ENCODE results near the gene LAMC3. TPM values are rescaled to one million over a fixed set of nuclear protein-coding genes. Genes with fewer than 3 reads are reported as not detected.

LAMC3 gene
- total RNA-seq, 2 donors from 2014 or later: 3.9 to 16.8 TPM

DNA sequence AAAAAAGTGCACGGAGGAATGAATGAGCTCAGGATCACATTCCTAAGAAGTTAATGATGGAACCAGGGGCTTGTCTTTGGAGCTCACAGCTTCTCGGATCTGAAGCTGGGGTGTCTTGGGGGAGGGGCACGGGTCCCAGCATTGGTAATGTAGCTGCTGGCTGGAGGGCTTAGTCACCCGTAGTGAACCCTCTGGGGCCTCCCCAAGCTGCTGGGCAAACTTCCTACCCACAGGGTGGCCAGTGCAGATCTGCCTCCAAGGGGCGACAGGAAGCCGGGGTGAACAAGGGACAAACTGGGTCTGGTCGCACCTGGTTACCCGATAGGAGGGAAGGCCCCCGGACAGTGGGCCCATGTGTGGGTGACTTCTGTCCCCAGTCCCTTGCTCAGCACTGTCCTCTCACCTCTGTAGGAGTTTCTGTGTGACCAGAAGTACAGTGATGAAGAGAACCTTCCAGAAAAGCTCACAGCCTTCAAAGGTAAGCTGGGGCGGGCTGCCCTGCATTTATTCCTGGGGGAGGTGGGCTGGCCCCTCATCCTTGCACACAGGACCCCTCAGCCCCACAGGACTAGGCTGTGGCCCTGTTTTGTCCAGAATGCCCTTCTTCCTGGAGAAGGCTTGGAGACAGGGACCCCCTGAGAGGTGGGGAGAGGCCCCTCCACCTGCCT, 102.3 kb downstream of the LAMC3 start:
- WGBS, 2 donors: 53 to 63% methylated on average over 9 to 10 of the region's 10 CpGs
- Histone ChIP-seq H3K36me3 (replicated peaks in 1 of 2; ENCODE audit: insufficient read depth in 1 of 2, low read depth in 2 of 2) (no peaks in the 10 kb centered on the region), H3K4me1 (no peaks in the 10 kb centered on the region), H3K9me3 (no peaks in the 10 kb centered on the region), H3K27me3 (no peaks in the 10 kb centered on the region), H3K27ac (no peak overlapping the region), H3K4me3 (no peak overlapping the region)
- intact Hi-C loops (cut with DNase I): no loop called here
- no peak for DNase-seq
- no peak for ATAC-seq
- TF ChIP-seq CTCF (IDR thresholded peaks at IDR 0.05) (no peak), POLR2A (IDR thresholded peaks at IDR 0.05) (no peak)

- DNase-seq: no peak
- no peak overlapping the region for H3K4me3 ChIP-seq
- H3K27ac ChIP-seq: no peak overlapping the region
Measured at GRCh38 chr9:131111854-131112311, 102.9 kb downstream of the LAMC3 start.

DNA sequence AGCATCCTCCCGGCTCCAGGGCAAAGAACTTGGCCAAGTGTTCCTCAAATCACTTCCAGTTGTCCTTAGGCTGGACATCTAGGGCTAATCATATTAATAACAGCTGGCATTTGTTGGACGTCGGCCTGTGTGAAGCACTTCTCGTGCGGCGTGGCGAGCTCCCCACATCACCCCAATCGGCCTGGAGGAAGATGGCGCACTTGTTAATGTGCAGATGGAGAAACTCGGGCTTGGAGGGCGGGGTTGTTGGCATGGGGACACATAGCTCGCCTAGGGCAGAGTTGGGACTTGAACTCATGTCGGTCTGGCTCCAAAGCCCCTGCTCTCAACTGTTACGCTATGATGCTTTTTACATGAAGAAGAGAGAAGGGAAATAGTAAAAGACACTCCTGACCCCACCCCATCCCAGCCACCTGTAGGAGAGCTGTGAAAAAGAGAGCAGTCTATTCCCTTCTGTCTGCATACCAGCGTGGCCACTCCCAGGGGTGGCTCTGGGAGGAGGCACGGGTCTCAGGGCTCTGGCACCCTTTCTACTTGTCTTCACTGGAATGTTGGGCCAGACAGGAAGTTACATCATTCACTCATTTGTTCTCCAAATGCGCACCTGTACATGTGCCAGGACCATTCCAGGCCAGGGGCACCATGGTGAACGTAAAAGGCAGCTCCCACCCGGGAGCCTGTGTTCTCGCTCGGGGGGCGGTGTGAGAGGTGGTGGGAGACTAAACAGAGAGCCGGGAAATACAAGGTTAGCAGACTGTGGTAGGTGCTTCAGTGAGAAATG, 103.6 kb downstream of the LAMC3 start:
- intact Hi-C loops (cut with DNase I): no loop called here
- ATAC-seq (no peak), DNase-seq (no peak)
- Histone ChIP-seq H3K36me3 (replicated peaks in 1 of 2; ENCODE audit: insufficient read depth in 1 of 2, low read depth in 2 of 2) (no peaks in the 10 kb centered on the region), H3K4me1 (no peaks in the 10 kb centered on the region), H3K4me3 (no peak overlapping the region), H3K9me3 (no peaks in the 10 kb centered on the region), H3K27ac (no peak overlapping the region), H3K27me3 (no peaks in the 10 kb centered on the region)
- 87 to 92% methylated on average over 22 of the region's 23 CpGs for WGBS, 2 donors
- no peak for TF ChIP-seq POLR2A (IDR thresholded peaks at IDR 0.05)
- no peak for TF ChIP-seq CTCF (IDR thresholded peaks at IDR 0.05)

More at GRCh38 chr9:131111854-131112311, 102.9 kb downstream of the LAMC3 start:
- no peak for ATAC-seq
- Histone ChIP-seq H3K4me1 (no peaks in the 10 kb centered on the region), H3K27me3 (no peaks in the 10 kb centered on the region), H3K36me3 (replicated peaks in 1 of 2; ENCODE audit: insufficient read depth in 1 of 2, low read depth in 2 of 2) (no peaks in the 10 kb centered on the region), H3K9me3 (no peaks in the 10 kb centered on the region)
- intact Hi-C loops (cut with DNase I): no loop called here
- 68 to 75% methylated on average over 16 to 24 of the region's 25 CpGs for WGBS, 2 donors
- TF ChIP-seq POLR2A (IDR thresholded peaks at IDR 0.05) (no peak), CTCF (IDR thresholded peaks at IDR 0.05) (no peak)

DNA sequence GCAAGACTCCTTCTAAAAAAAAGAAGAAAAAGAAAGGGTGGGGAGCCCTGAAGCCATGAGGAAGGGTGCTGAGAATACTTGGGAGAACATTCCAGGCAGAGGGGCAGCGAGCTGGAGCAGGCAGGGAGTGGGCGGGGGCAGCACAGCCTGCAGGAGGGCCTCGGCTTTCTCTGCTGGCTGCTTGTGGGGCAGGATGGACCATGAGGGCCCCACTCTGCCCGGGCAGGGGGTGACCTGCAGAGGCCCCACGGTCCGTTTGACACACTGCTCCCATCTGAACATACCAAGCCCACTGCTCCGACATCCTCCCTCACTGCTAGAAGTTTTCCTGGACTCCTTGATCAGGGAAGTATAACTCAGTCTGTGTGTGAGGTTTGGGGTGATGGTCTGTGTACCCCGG, 104.7 kb downstream of the LAMC3 start:
- no peak overlapping the region for H3K4me3 ChIP-seq
- DNase-seq (no peak), ATAC-seq (no peak)
- TF ChIP-seq CTCF (IDR thresholded peaks at IDR 0.05): no peak
- TF ChIP-seq POLR2A (IDR thresholded peaks at IDR 0.05): no peak
- H3K4me1 ChIP-seq: no peaks in the 10 kb centered on the region
- 82 to 92% methylated on average over 7 to 8 of the region's 8 CpGs for WGBS, 2 donors
- no peaks in the 10 kb centered on the region for H3K9me3 ChIP-seq
- intact Hi-C loops (cut with DNase I): no loop called here
- H3K36me3 ChIP-seq (replicated peaks in 1 of 2; ENCODE audit: insufficient read depth in 1 of 2, low read depth in 2 of 2): no peaks in the 10 kb centered on the region
- no peaks in the 10 kb centered on the region for H3K27me3 ChIP-seq
- no peak overlapping the region for H3K27ac ChIP-seq
